Measurements from ENCODE around the gene KRT40.

GRCh38 chr17:40966848-40967247 lies 17.3 kb downstream of the KRT40 start, which contains the start of gene KRT39:
- TF ChIP-seq, protein P1, sequence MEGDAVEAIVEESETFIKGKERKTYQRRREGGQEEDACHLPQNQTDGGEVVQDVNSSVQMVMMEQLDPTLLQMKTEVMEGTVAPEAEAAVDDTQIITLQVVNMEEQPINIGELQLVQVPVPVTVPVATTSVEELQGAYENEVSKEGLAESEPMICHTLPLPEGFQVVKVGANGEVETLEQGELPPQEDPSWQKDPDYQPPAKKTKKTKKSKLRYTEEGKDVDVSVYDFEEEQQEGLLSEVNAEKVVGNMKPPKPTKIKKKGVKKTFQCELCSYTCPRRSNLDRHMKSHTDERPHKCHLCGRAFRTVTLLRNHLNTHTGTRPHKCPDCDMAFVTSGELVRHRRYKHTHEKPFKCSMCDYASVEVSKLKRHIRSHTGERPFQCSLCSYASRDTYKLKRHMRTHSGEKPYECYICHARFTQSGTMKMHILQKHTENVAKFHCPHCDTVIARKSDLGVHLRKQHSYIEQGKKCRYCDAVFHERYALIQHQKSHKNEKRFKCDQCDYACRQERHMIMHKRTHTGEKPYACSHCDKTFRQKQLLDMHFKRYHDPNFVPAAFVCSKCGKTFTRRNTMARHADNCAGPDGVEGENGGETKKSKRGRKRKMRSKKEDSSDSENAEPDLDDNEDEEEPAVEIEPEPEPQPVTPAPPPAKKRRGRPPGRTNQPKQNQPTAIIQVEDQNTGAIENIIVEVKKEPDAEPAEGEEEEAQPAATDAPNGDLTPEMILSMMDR (IDR thresholded peaks at IDR 0.05; ENCODE audit: borderline replicate concordance, extremely low read depth, low read length, poor library complexity, severe bottlenecking): no peak
- no peak for TF ChIP-seq EZH2 (IDR thresholded peaks at IDR 0.05; ENCODE audit: borderline replicate concordance, low read depth, low read length, severe bottlenecking)

All from DND-41 (cell line).